Neuronal stem cell (in vitro differentiated cells): ENCODE results near the gene MAN1B1.
A peak's percentile ranks its signal among the peaks of the same experiment; 100 is the strongest.

Source experiments
- DNase-seq: peaks from one replicate; pipeline ENCODE4 v3.0.0-alpha.2; 2013; ENCODE audit warnings: low spot score
- H2AFZ ChIP-seq: one replicate; pipeline ENCODE4 v1.6.1; 2013; ENCODE audit warnings: mild to moderate bottlenecking, low read length, inconsistent platforms
- H2AK5ac ChIP-seq: 2 replicates; pipeline ENCODE4 v1.6.1; 2013; ENCODE audit warnings: low read depth, mild to moderate bottlenecking, inconsistent platforms, low read length, moderate library complexity, mixed read lengths
- H2BK120ac ChIP-seq: 2 replicates; pipeline ENCODE4 v1.6.1; 2013; ENCODE audit warnings: low read depth, mild to moderate bottlenecking, inconsistent platforms, low read length, moderate library complexity, mixed read lengths
- H2BK12ac ChIP-seq: one replicate; pipeline ENCODE4 v1.6.1; 2013; ENCODE audit warnings: low read length, inconsistent platforms
- H2BK15ac ChIP-seq: 2 replicates; pipeline ENCODE4 v1.6.1; 2013; ENCODE audit warnings: mild to moderate bottlenecking, low read length, inconsistent platforms, mixed read lengths
- H2BK5ac ChIP-seq: one replicate; pipeline ENCODE4 v1.6.1; 2013; ENCODE audit warnings: inconsistent platforms, mild to moderate bottlenecking, low read length, moderate library complexity
- H3K14ac ChIP-seq: one replicate; pipeline ENCODE4 v1.6.1; 2013; ENCODE audit warnings: low read length, inconsistent platforms
- H3K18ac ChIP-seq: 2 replicates; pipeline ENCODE4 v1.6.1; 2013; ENCODE audit warnings: low read length, inconsistent platforms
- H3K23ac ChIP-seq: 2 replicates; pipeline ENCODE4 v1.6.1; 2013; ENCODE audit warnings: low read depth, mild to moderate bottlenecking, mixed read lengths, low read length, inconsistent platforms; ENCODE audit not compliant: poor library complexity
- H3K27ac ChIP-seq: replicated peaks from 3 replicates; pipeline ENCODE4 v1.5.1; 2013; ENCODE audit warnings: low read length, inconsistent platforms
- H3K27me3 ChIP-seq, 3 experiments: 2 replicates each; pipeline ENCODE4 v1.6.1; 2013; ENCODE audit warnings: low read length in 3 of 3, mild to moderate bottlenecking in 2 of 3, inconsistent platforms in 1 of 3, low read depth in 1 of 3, mixed read lengths in 1 of 3, moderate library complexity in 1 of 3; ENCODE audit not compliant: control insufficient read depth in 3 of 3, insufficient read depth in 3 of 3
- H3K36me3 ChIP-seq, 2 donors: replicated peaks in 1 of 2; 2 replicates each; pipeline ENCODE4 v1.6.1; 2013; ENCODE audit warnings: low read length in 2 of 2; ENCODE audit not compliant: control insufficient read depth in 2 of 2, insufficient read depth in 2 of 2
- H3K4ac ChIP-seq: 2 replicates; pipeline ENCODE4 v1.6.1; 2013; ENCODE audit warnings: inconsistent platforms, mild to moderate bottlenecking, low read length, moderate library complexity
- H3K4me1 ChIP-seq, 2 donors: 1 replicate in 1 of 2; 2 replicates in 1 of 2; pipeline ENCODE4 v1.6.1; 2013; ENCODE audit warnings: low read length in 2 of 2, low read depth in 1 of 2; ENCODE audit not compliant: control insufficient read depth in 2 of 2, insufficient read depth in 1 of 2
- H3K4me2 ChIP-seq: one replicate; pipeline ENCODE4 v1.6.1; 2013; ENCODE audit warnings: mild to moderate bottlenecking, low read length, inconsistent platforms; ENCODE audit not compliant: insufficient read depth, poor library complexity, severe bottlenecking
- H3K4me3 ChIP-seq, 2 donors: 2 replicates each; pipeline ENCODE4 v1.5.1; 2013; ENCODE audit warnings: low read length in 2 of 2, mild to moderate bottlenecking in 2 of 2, inconsistent platforms in 1 of 2, moderate library complexity in 1 of 2
- H3K79me1 ChIP-seq: one replicate; pipeline ENCODE4 v1.6.1; 2013; ENCODE audit warnings: low read depth, mild to moderate bottlenecking, inconsistent platforms, low read length, moderate library complexity
- H3K9ac ChIP-seq: one replicate; pipeline ENCODE4 v1.6.1; 2013; ENCODE audit warnings: mild to moderate bottlenecking, low read depth, low read length, inconsistent platforms; ENCODE audit not compliant: poor library complexity
- H3K9me3 ChIP-seq, 2 donors: replicated peaks in 1 of 2; 2 replicates each; pipeline versions ENCODE3 to v1.6.1; 2013; ENCODE audit warnings: low read length in 2 of 2, mild to moderate bottlenecking in 2 of 2, inconsistent platforms in 1 of 2, low read depth in 1 of 2, mixed read lengths in 1 of 2, moderate library complexity in 1 of 2; ENCODE audit not compliant: control insufficient read depth in 2 of 2, insufficient read depth in 1 of 2
- H4K8ac ChIP-seq: one replicate; pipeline ENCODE4 v1.6.1; 2013; ENCODE audit warnings: low read depth, mild to moderate bottlenecking, inconsistent platforms, low read length, moderate library complexity
- H4K91ac ChIP-seq: one replicate; pipeline ENCODE4 v1.6.1; 2013; ENCODE audit warnings: low read length, low read depth, mild to moderate bottlenecking, inconsistent platforms; ENCODE audit not compliant: poor library complexity
- WGBS, 2 donors: extraction: QIAGEN DNeasy Blood & Tissue Kit; methylation state at CpG; one replicate each; pipeline ENCODE4 v1.1.7; 2013; ENCODE audit warnings: missing lambda C conversion rate in 2 of 2, mixed read lengths in 1 of 2; ENCODE audit not compliant: insufficient read length in 2 of 2, insufficient replicate concordance in 1 of 2; ENCODE audit errors: extremely low coverage in 2 of 2; 5-methylcytosine and 5-hydroxymethylcytosine counted together

MAN1B1 gene

GRCh38 chr9:137073992-137074399 lies 12.8 kb upstream of the MAN1B1 start:
- Histone ChIP-seq H3K9ac (peak overlapping the region; percentile 24), H2BK5ac (no peak overlapping the region), H4K91ac (no peak overlapping the region), H3K27ac (no peak overlapping the region), H3K23ac (peak overlapping the region; percentile 4), H3K27me3 (peaks cover 23 to 50% (median 46%) of the 10 kb centered on the region in 3 experiments), H3K79me1 (peaks cover 9% of the 10 kb centered on the region), H3K14ac (no peak overlapping the region), H3K36me3 (no peaks in the 10 kb centered on the region), H3K4me2 (no peak overlapping the region), H3K4ac (no peak overlapping the region), H2BK12ac (peak overlapping the region; percentile 1), H3K4me3 (no peak overlapping the region), H3K9me3 (peaks cover 0 to 3% of the 10 kb centered on the region in 2 donors), H2AFZ (no peak overlapping the region), H3K18ac (no peak overlapping the region), H4K8ac (no peak overlapping the region), H2BK15ac (no peak overlapping the region), H3K4me1 (peaks cover 13 to 16% of the 10 kb centered on the region in 2 donors), H2BK120ac (no peak overlapping the region), H2AK5ac (no peak overlapping the region)
- DNase-seq = no peak
- WGBS, 2 donors = no CpG with 5 or more reads among the region's 8 CpGs

GRCh38 chr9:137074657-137075274 lies 12.0 kb upstream of the MAN1B1 start:
- Histone ChIP-seq H3K4ac (no peak overlapping the region), H2BK15ac (peak overlapping the region; percentile 93), H3K79me1 (peaks cover 4% of the 10 kb centered on the region), H3K4me3 (peak overlapping the region in 1 of 2 donors; percentile 21), H3K27me3 (peaks cover 27 to 58% (median 46%) of the 10 kb centered on the region in 3 experiments), H3K4me1 (peaks cover 11 to 15% of the 10 kb centered on the region in 2 donors), H2AFZ (no peak overlapping the region), H2BK5ac (no peak overlapping the region), H2BK120ac (no peak overlapping the region), H2BK12ac (no peak overlapping the region), H4K91ac (no peak overlapping the region), H3K9ac (peak overlapping the region; percentile 44), H4K8ac (no peak overlapping the region), H2AK5ac (no peak overlapping the region), H3K36me3 (no peaks in the 10 kb centered on the region), H3K9me3 (peaks cover 0 to 9% of the 10 kb centered on the region in 2 donors), H3K14ac (no peak overlapping the region), H3K4me2 (no peak overlapping the region), H3K23ac (no peak overlapping the region), H3K27ac (no peak overlapping the region), H3K18ac (peak overlapping the region; percentile 92)
- no peak for DNase-seq
- no CpG with 5 or more reads among the region's 12 CpGs for WGBS, 2 donors

GRCh38 chr9:137075275-137075775 lies 11.5 kb upstream of the MAN1B1 start:
- Histone ChIP-seq H3K4ac (no peak overlapping the region), H3K18ac (no peak overlapping the region), H3K23ac (no peak overlapping the region), H4K91ac (no peak overlapping the region), H2BK12ac (no peak overlapping the region), H2BK15ac (no peak overlapping the region), H2BK5ac (no peak overlapping the region), H3K14ac (no peak overlapping the region), H4K8ac (no peak overlapping the region), H2AK5ac (no peak overlapping the region), H3K79me1 (peaks cover 4% of the 10 kb centered on the region), H2AFZ (no peak overlapping the region), H3K27me3 (peaks cover 29 to 63% (median 52%) of the 10 kb centered on the region in 3 experiments), H3K27ac (no peak overlapping the region), H3K4me1 (peaks cover 11 to 15% of the 10 kb centered on the region in 2 donors), H3K4me3 (no peak overlapping the region), H2BK120ac (no peak overlapping the region), H3K4me2 (no peak overlapping the region), H3K9ac (no peak overlapping the region), H3K36me3 (no peaks in the 10 kb centered on the region), H3K9me3 (peaks cover 0 to 10% of the 10 kb centered on the region in 2 donors)
- no CpG with 5 or more reads among the region's 12 CpGs for WGBS, 2 donors
- DNase-seq = no peak

GRCh38 chr9:137076636-137077009 lies 10.2 kb upstream of the MAN1B1 start:
- Histone ChIP-seq H2BK12ac (no peak overlapping the region), H3K18ac (no peak overlapping the region), H3K23ac (no peak overlapping the region), H3K4ac (no peak overlapping the region), H3K79me1 (peaks cover 4% of the 10 kb centered on the region), H3K4me2 (no peak overlapping the region), H4K91ac (no peak overlapping the region), H2BK5ac (no peak overlapping the region), H3K9me3 (peaks cover 0 to 10% of the 10 kb centered on the region in 2 donors), H2BK15ac (no peak overlapping the region), H3K27ac (no peak overlapping the region), H3K9ac (no peak overlapping the region), H4K8ac (no peak overlapping the region), H3K4me3 (no peak overlapping the region), H3K36me3 (no peaks in the 10 kb centered on the region), H2AK5ac (no peak overlapping the region), H3K4me1 (peaks cover 3 to 7% of the 10 kb centered on the region in 2 donors), H2AFZ (peak overlapping the region; percentile 73), H3K27me3 (peaks cover 29 to 75% (median 59%) of the 10 kb centered on the region in 3 experiments), H3K14ac (no peak overlapping the region), H2BK120ac (no peak overlapping the region)
- no peak for DNase-seq
- WGBS, 2 donors = no CpG with 5 or more reads among the region's 15 CpGs
